NCI-H345 treated with DMSO at 0.1 percent for 48 hours (cell line): ENCODE measurements around the gene INPP5A.
"Not testable (repeated sequence)": the region's sequence is repeated elsewhere in the genome, so short reads cannot be mapped to it uniquely, and the experiment has no call there.

Experiments used
- DNase-seq: peaks from one replicate; lab custom pipeline; 2025; ENCODE audit not compliant: unreplicated experiment; lab: John Stamatoyannopoulos, UW

The INPP5A gene

DNA sequence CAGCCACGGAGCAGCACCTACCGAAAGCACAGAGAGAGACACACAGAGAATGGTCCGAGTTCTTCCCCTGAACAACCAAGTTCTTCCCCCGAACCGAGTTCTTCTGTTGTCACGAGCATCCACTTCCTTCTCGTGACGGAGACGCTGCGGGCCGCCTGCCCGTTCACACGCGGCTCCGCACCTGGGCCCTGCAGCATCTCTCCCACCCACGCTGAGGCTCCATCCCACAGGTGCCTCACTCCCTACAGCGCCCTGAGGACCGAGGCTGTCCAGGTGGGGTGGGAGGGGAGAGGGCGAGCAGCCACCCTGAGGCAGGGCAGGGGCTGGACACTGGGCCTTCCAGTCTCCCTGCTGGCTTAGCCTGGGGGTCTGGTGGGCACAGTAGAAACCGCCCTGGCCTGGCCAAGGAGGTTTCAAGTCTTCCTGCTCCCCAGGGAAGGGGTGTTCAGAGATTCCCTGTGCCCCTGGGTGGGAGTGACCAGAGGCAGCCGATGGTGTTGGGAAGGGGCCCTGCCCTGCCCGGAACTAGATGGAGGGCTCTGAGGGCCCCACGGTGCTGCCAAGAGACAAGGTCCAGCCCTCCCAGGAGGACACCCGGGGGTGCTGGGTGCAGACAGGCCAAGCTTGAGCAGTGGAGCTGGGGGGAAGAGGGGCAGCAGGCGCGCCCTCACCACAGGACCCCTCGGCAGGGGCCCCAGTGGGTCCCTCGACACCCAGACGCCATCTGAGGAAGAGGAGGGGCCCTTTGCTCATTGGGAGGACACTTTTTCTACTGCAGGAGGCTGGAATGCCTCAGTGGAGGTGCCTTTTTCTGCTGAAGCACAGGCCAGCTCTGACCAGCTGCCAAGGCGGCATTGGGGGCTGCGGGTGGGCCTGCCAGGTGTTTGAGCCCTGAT is 253.6 kb downstream of the INPP5A start:
- DNase-seq: no peak

DNA sequence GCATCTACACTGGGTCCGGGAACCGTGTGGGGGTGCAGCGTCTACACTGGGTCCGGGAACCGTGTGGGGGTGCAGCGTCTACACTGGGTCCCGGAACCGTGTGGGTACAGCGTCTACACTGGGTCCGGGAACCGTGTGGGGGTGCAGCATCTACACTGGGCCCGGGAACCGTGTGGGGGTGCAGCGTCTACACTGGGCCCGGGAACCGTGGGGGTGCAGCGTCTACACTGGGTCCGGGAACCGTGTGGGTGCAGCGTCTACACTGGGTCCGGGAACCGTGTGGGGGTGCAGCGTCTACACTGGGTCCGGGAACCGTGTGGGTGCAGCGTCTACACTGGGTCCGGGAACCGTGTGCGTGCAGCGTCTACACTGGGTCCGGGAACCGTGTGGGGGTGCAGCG is 254.5 kb downstream of the INPP5A start:
- DNase-seq: not testable (repeated sequence)

DNA sequence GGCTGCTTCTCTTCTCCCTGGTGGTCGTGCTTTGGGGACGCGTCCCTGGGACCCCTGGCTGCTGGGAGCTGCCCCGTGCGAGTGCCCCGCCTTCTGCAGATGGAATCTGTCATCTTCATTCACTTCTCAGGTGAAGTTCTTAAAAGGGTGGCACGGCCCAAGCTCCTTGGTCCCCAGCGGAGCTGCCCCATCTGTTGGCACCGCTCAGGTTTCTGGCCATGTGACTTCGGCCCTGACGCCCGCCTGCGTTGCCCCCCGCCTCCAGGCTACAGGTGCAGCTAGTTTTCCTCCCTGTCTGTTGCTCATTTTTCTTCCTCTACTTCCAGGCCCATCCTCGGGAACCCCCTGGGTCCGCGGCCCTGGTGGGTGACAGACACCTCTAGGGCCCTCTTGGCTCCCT is 255.2 kb downstream of the INPP5A start:
- no peak for DNase-seq

GRCh38 chr10:132793213-132793612 is 255.6 kb downstream of the INPP5A start:
- DNase-seq: no peak

DNA sequence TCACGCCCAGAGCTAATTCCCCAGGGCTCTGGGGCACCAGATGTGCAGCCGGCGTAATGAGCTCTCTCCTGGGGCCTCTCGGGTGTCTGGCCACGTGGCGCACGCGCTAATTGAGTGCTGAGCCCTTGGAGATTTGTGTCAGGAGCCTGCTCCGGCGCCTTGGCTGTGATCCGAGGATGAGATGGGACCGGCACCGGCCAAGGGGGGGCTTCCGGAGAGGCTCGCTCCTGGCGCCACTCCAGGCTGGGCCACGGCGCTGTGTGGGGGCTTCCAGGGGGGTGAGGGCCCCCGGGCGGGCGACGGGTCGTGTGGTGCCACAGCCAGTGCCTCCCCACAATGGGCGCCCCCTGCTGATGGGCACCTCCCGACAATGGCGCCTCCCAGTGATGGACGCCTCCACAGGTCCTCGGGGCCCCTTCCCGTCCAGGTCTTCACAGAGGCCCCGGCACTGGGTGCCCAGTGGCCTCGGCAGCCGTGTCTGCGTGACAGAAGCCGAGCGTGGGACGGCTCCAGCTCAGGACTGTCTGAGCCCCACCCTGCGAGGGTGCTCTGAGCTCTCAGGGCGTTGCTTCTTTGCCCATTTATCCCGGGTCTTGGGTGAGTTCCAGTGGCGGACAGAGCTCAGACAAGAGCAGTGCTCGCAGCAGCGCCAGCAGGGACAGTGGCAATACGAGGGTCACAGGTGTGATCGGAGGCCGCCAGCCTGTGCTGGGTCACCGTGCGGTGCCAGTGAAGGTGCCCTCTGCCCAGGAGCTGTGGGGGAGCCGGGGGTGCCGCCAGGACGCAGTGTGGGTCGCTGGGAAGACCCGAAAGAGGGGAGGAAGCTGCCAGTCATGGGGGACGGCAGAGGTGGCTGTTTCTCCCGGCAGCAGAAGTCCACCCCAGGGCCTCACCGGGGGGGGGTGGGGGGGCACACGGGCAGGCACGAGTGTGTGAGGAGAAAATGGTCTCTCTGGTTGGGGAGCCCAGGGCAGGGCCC is 256.6 kb downstream of the INPP5A start:
- no peak for DNase-seq

DNA sequence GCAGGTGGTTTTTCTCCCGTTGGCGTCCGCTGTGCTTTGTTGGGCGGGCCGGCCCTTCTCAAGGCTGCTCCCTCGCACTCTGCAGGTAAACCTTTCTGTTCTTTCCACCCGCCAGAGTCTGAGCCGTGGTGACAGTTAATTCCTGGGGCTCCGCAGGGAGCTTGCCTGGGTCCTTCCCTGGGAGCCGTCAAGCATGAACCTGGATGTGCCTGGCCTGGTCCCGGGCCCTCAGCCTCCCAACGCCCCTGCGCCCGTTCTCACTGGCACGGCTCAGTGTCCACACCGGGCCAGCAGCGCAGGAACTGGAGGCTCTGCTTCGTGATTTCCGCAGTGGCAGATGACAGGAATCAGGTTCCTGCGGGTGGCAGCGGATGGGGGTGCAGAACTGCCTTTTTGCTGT is 259.3 kb downstream of the INPP5A start:
- no peak for DNase-seq

- DNase-seq: not testable (repeated sequence)
Measured at GRCh38 chr10:132797986-132798385, 260.4 kb downstream of the INPP5A start.

GRCh38 chr10:132798403-132798802 is 260.8 kb downstream of the INPP5A start:
- DNase-seq: no peak

- no peak for DNase-seq
Measured at GRCh38 chr10:132798876-132799275, 261.3 kb downstream of the INPP5A start.

- DNase-seq: no peak
Measured at GRCh38 chr10:132799865-132800264, 262.3 kb downstream of the INPP5A start.

- DNase-seq: no peak
Measured at GRCh38 chr10:132802048-132802447, 264.5 kb downstream of the INPP5A start.

- DNase-seq: no peak
Measured at GRCh38 chr10:132802694-132803320, 265.2 kb downstream of the INPP5A start.

- DNase-seq: no peak
Measured at GRCh38 chr10:132803416-132804210, 266.0 kb downstream of the INPP5A start.

GRCh38 chr10:132804287-132804686 is 266.7 kb downstream of the INPP5A start:
- DNase-seq: no peak

GRCh38 chr10:132804785-132805426 is 267.3 kb downstream of the INPP5A start:
- DNase-seq: no peak

DNA sequence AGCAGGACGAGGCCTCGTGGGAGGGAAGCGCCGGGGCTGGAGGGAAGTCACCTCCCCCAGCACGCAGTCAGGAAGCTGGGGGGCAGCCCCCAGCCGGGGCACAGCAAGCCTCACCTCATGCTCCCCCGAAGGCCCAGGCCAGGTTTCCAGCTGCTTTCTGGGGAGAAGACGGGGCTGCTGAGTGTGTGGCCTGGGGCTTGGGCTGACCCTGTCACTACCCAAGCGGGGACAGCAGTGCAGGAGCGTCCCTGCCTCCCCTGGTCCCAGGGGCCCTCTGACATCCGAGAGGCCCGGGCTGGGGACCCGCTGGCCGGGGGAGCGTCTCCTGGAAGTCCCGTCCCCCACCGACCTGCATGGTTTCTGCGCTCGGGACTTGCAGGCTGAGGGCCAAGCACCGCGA is 268.0 kb downstream of the INPP5A start:
- DNase-seq: no peak

DNA sequence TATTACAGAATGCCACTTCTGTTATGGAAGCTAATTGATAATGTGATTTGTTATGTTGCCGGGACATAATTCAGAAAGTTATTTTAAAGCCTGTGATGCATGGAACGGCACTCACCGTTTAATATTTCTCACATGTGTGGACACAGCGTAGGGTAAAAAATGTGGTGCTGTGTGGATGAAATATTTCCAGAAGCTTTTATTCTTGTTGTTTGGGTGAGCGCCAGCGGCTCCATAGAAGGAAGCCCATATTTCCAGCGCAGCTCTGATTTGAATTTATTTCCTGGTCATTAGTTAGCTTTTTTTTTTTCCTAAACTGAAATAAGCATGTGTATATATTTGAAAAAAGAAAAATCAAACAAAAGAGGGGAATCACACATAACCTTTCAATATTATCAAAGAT is 268.5 kb downstream of the INPP5A start:
- DNase-seq: no peak

DNA sequence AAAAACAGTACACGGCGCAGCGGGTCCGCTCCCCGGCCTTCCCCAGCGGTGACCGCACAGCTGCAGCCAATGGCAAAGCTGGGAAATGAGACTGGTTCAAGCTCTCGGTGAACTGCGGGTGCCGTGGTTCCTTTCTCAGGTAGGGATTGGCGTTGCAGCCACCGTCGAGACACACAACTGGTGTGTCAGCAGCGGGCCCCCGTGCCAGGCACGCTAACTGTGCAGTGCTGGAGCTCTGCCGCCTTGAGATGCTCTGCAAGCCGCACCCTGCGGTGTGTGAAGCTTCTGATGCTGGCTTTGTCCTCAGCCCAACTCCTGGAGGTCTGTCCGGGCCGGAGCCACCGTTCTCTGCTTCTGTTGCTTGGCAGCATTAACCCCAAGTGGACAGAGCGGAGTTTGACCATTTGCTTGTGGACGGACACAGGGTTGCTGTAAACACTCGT is 269.0 kb downstream of the INPP5A start:
- no peak for DNase-seq

- DNase-seq: no peak
Measured at GRCh38 chr10:132807621-132808049, 270.0 kb downstream of the INPP5A start.
